Gastroesophageal sphincter (tissue), 3 donors: ENCODE measurements around the gene ADAMTS3.

ENCODE experiments used
- CTCF ChIP-seq, 4 experiments: fragments of 200-600 bp in 2 of 4; fragments of 450-650 bp in 2 of 4; sonication (generic) in 1 of 4; IDR thresholded peaks; one replicate each; pipeline ENCODE4 v1.5.1; 2017 to 2019; ENCODE audit warnings: antibody characterized with exemption in 4 of 4, mild to moderate bottlenecking in 2 of 4, moderate library complexity in 2 of 4
- POLR2A ChIP-seq, 2 donors: fragments of 450-650 bp; IDR thresholded peaks; one replicate each; pipeline ENCODE4 v1.6.1; 2017; ENCODE audit warnings: antibody characterized with exemption in 2 of 2, mild to moderate bottlenecking in 2 of 2, moderate library complexity in 1 of 2
- POLR2AphosphoS5 ChIP-seq: sonication (generic); formaldehyde crosslinking; IDR thresholded peaks from one replicate; pipeline ENCODE4 v1.6.1; 2017; ENCODE audit warnings: antibody characterized with exemption

DNA sequence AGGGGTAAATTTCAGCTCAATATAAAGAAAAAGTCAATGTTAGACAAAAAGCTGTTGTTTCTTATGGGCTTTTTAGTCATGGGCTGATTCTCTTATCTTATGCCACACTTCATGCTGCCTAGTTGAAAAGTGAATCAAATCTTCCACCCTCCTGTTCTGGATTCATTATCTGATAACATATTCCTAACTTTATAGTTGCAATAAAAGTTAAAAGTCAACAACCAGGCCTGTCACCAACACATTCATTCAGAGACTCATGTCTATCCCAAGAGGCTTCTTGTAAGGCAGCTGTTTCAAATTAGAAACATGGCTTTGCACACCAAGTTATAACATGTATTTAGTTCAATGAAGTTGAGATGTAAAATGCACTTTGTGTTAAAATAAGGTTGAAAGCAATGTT, 243.8 kb downstream of the ADAMTS3 start:
- TF ChIP-seq POLR2AphosphoS5 (no peak), CTCF (IDR thresholded peaks at IDR 0.05) (no peak), POLR2A (IDR thresholded peaks at IDR 0.05) (no peak)
